Measurements from ENCODE around the gene GSE1.

The GSE1 gene

DNA sequence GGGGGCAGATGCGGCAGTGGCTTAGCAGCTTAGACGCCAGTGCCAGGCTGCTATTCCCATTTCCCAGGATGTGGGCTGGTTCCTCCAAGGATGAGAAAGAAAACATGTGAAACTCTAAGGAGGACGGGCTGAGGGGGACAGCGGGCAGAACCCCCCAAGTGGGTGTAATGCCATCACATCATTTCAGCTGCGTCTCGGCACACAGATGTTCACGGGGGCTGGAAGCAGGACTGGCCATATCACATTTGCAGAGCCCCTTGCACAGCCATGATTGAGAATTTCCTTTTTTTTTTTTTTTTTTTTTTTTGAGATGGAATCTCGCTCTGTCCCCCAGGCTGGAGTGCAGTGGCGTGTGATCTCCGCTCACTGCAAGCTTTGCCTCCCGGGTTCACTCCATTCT, 90.9 kb downstream of the GSE1 start:
- DNase-seq (ENCODE audit: low spot score) = no peak
- Histone ChIP-seq H3K27ac (no peak overlapping the region), H3K4me3 (no peak overlapping the region)
- TF ChIP-seq, protein P1, sequence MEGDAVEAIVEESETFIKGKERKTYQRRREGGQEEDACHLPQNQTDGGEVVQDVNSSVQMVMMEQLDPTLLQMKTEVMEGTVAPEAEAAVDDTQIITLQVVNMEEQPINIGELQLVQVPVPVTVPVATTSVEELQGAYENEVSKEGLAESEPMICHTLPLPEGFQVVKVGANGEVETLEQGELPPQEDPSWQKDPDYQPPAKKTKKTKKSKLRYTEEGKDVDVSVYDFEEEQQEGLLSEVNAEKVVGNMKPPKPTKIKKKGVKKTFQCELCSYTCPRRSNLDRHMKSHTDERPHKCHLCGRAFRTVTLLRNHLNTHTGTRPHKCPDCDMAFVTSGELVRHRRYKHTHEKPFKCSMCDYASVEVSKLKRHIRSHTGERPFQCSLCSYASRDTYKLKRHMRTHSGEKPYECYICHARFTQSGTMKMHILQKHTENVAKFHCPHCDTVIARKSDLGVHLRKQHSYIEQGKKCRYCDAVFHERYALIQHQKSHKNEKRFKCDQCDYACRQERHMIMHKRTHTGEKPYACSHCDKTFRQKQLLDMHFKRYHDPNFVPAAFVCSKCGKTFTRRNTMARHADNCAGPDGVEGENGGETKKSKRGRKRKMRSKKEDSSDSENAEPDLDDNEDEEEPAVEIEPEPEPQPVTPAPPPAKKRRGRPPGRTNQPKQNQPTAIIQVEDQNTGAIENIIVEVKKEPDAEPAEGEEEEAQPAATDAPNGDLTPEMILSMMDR (IDR thresholded peaks at IDR 0.05) = no peak

DNA sequence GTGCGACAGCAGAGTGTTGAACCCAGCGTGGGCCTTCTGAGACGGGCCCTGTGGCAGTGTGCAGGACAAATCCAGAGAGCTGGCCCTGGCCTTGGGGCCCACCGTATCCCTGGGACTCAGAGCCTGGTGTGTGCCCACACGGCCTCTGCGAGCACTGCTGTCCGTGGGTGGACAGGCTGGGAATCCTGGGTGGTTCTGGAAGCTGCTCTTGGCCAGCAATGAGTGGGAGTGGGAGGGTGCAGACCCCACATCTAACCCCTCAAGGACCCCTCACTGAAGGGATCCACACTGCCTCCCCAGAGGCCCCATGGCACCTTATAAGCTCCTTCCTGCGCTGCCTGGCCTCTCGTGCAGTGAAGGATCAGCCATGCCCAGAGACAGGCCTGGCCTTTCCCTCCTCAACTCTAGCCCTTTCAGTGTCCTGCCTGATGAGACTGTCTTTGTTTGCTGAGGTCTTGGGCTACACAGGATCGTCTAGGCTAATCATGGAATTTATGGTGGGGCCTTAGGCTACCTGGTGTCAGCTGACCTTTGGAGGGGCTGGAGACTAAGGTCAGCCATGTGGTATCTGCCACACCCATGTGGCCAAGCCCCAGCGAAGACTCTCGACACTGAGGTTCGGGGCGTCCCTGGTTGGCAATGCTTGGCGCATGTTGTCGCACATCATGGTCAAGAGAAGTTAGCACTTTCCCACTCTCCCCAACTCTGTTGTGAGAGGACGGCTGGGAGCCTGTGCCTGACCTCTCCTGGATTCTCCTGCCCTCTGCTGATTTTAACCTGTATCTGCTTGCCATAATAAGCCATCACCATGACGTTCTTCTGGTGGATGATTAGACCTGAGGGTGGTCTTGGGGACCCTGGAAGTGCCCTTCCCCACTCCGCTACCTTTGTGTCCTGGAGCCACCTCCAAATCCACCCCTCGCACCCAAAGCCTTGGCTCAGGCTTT, 92.1 kb downstream of the GSE1 start:
- DNase-seq (ENCODE audit: low spot score) = no peak
- TF ChIP-seq, protein P1 (IDR thresholded peaks at IDR 0.05) = no peak
- Histone ChIP-seq H3K4me3 (no peak overlapping the region), H3K27ac (no peak overlapping the region)

DNA sequence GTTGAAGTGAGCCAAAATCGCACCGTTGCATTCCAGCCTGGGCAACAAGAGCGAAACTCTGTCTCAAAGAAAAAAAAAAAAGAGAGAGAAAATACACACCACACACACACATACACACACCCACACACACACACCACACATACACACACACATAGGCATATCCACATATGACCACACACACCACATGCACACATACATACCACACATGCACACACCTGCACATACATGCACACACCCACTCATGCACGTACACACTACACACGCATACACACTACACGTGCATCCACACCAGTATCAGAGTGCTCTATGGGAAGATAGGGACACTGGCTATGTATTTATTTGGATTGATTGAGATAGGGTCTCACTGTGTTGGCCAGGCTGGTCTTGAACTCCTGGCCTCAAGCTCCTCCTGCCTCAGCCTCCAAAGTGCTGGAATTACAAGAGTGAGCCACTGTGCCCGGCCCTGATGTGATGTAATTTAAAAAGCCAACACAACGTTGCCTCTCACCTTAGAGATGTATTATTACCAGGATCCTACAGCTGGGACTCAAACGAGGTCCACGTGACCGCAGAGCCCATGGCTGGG, 93.4 kb downstream of the GSE1 start:
- Histone ChIP-seq H3K4me3 (no peak overlapping the region), H3K27ac (no peak overlapping the region)
- no peak for DNase-seq (ENCODE audit: low spot score)
- TF ChIP-seq, protein P1 (IDR thresholded peaks at IDR 0.05) = no peak

DNA sequence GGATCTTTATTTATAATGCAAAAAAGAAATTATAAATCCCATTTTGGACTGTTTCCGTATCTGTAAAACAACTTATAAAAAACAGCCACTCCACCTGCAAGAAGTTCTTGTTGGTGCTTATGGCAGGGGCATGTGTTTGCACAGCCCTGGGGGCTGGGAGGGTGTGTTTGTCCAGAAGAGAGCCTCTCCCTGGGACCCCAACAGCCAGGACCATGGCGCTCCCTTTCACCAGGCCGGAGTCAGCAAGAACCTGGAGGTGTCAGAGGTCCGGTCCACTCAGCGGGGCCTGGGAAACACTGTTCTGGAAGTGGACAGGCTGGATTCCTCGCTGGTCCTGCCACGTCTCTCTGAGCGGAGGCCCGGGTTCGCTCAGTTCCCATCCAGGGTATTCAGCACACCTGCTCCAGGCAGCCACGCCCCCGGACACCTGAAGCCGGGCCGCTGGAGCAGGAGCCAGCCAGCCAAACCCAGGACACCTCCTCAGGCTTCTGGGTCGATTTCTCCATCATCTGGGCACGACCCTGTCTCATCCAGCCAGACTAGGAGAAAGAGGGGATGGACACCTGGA, 94.5 kb downstream of the GSE1 start:
- no peak for DNase-seq (ENCODE audit: low spot score)
- Histone ChIP-seq H3K27ac (no peak overlapping the region), H3K4me3 (no peak overlapping the region)
- TF ChIP-seq, protein P1 (IDR thresholded peaks at IDR 0.05) = no peak

DNA sequence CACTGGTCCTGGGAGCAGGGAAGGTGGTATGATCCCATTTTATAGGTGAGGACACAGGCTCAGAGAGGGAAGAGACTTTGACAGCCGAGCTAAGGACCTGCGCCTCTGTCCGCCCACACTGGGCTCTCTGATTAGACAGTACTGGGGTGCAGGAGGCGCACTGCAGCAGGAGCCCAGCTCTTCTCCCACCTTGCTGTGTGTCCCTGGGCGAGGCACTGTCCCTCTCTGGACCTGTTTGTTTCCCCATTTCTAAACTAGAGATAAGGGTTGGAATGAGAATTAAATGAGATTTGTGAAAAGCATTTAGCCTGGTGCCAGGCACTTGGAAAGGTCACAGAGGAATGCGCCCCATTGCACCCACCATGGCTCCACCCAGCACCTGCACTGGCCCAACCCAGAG, 95.2 kb downstream of the GSE1 start:
- TF ChIP-seq, protein P1 (IDR thresholded peaks at IDR 0.05) = no peak

DNA sequence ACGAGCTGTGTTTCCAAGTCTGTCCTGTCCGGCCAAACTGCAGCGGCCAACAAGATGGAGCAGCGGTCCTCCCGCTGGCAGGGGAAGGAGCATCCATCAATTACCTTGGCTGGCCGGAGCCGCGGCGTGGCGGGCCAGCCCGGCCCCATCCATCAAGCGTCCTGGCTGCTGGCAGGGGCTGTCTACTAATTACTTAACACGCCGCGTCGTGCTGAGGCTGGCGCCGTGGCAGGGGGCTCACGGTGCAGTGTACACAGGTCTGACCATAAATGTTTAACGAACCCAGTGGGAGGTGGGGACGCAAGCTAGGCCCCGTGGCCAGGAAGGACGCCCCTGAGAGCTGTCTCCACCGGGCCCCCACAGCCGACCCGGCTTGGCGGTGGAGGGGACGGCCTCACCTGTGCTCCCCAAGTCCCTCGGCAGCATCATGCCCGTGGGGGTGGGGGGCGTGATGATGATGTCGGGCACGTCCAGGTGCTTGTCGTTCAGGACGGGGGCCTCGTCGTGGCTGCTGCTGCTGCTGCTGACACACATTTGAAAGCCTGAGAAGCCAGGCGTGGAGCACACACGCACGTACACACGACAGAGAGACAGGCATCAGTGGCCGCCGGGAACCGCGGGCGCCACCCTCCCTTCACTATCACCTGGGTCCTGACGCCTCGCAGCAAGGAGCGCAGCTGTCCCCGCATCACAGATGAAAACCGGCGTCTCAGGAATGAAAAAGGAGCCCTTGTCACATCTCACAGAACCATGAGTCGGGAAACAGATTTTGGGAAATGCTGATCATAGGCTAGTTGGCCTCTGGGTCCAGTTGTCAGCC, 96.9 kb downstream of the GSE1 start:
- Histone ChIP-seq H3K27ac (no peak overlapping the region), H3K4me3 (no peak overlapping the region)
- DNase-seq (ENCODE audit: low spot score) = no peak
- TF ChIP-seq, protein P1 (IDR thresholded peaks at IDR 0.05) = no peak

More for the DNA sequence above, 95.2 kb downstream of the GSE1 start:
- Histone ChIP-seq H3K4me3 (no peak overlapping the region), H3K27ac (no peak overlapping the region)
- no peak for DNase-seq (ENCODE audit: low spot score)

All from coronary artery (tissue), 2 donors.